HL-60 (cell line): ENCODE data around the gene STX1A.

Source experiments
- GABPA ChIP-seq: IDR thresholded peaks from 2 replicates; pipeline ENCODE4 v1.6.1; 2012; ENCODE audit warnings: low read depth
- TF ChIP-seq, protein P1 (sequence below): IDR thresholded peaks from one replicate; pipeline ENCODE4 v1.5.1; 2011; ENCODE audit warnings: low read length, control low read depth, inconsistent platforms; ENCODE audit not compliant: insufficient read depth
- TF ChIP-seq, protein P2 (sequence below): IDR thresholded peaks from 2 replicates; pipeline ENCODE4 v1.6.1; 2012; ENCODE audit warnings: low read depth; ENCODE audit not compliant: insufficient replicate concordance

DNA sequence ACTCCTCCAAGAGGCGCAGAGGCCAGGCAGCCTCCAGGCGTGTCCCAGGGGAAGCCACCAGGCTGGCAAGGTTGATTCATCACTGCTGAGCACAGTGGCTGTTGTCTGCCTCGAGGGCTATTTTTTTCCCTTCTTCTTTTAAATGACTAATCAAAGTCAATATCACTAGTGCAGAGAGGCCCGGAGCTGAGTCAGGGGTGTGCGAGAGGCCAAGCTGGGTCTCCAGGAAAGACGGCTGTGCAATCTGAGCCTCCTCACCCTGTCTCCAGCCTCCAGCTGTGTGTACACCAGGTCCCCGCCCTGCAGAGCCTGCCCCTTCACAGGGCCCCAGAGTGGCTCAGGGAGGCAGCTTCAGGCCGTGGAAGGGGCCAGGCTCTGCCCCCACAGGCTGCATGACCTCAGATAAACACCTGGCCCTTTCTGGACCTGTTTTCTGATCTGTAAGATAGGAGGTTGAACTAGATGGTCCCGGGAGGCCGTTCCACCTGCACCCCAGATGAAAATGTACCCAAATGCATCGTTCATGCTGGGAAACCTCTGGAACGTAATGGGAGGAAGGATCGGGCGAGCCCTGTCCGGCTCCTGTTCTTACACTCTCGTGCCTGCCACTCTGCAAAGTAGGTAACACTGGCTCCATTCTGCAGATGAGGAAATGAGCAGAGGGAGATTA, 3.7 kb downstream of the STX1A start:
- TF ChIP-seq, protein P1, sequence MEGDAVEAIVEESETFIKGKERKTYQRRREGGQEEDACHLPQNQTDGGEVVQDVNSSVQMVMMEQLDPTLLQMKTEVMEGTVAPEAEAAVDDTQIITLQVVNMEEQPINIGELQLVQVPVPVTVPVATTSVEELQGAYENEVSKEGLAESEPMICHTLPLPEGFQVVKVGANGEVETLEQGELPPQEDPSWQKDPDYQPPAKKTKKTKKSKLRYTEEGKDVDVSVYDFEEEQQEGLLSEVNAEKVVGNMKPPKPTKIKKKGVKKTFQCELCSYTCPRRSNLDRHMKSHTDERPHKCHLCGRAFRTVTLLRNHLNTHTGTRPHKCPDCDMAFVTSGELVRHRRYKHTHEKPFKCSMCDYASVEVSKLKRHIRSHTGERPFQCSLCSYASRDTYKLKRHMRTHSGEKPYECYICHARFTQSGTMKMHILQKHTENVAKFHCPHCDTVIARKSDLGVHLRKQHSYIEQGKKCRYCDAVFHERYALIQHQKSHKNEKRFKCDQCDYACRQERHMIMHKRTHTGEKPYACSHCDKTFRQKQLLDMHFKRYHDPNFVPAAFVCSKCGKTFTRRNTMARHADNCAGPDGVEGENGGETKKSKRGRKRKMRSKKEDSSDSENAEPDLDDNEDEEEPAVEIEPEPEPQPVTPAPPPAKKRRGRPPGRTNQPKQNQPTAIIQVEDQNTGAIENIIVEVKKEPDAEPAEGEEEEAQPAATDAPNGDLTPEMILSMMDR = no peak
- TF ChIP-seq, protein P2, sequence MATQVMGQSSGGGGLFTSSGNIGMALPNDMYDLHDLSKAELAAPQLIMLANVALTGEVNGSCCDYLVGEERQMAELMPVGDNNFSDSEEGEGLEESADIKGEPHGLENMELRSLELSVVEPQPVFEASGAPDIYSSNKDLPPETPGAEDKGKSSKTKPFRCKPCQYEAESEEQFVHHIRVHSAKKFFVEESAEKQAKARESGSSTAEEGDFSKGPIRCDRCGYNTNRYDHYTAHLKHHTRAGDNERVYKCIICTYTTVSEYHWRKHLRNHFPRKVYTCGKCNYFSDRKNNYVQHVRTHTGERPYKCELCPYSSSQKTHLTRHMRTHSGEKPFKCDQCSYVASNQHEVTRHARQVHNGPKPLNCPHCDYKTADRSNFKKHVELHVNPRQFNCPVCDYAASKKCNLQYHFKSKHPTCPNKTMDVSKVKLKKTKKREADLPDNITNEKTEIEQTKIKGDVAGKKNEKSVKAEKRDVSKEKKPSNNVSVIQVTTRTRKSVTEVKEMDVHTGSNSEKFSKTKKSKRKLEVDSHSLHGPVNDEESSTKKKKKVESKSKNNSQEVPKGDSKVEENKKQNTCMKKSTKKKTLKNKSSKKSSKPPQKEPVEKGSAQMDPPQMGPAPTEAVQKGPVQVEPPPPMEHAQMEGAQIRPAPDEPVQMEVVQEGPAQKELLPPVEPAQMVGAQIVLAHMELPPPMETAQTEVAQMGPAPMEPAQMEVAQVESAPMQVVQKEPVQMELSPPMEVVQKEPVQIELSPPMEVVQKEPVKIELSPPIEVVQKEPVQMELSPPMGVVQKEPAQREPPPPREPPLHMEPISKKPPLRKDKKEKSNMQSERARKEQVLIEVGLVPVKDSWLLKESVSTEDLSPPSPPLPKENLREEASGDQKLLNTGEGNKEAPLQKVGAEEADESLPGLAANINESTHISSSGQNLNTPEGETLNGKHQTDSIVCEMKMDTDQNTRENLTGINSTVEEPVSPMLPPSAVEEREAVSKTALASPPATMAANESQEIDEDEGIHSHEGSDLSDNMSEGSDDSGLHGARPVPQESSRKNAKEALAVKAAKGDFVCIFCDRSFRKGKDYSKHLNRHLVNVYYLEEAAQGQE = no peak
- TF ChIP-seq GABPA = no peak
